ENCODE measurements around the gene TBC1D14.

GRCh38 chr4:7073526-7074390 is 164.1 kb downstream of the TBC1D14 start:
- no peak for TF ChIP-seq YY1 (IDR thresholded peaks at IDR 0.05; ENCODE audit: insufficient read depth, insufficient read length)
- TF ChIP-seq SUZ12 (IDR thresholded peaks at IDR 0.05; ENCODE audit: extremely low read depth, insufficient read depth, insufficient read length), result no peak
- no peak for TF ChIP-seq ZNF274 (IDR thresholded peaks at IDR 0.05; ENCODE audit: low read depth, low read length)
